ENCODE results near the gene ELFN1.
"Not testable (repeated sequence)": the region's sequence is repeated elsewhere in the genome, so short reads cannot be mapped to it uniquely, and the experiment has no call there.

Gene ELFN1

GRCh38 chr7:1754345-1754908 lies 84.3 kb downstream of the ELFN1 start:
- Histone ChIP-seq H3K27me3 (ENCODE audit: control insufficient read depth, insufficient read depth, low read length) (peaks cover 11% of the 10 kb centered on the region), H3K36me3 (ENCODE audit: control insufficient read depth, insufficient read depth, low read length) (no peaks in the 10 kb centered on the region), H3K9ac (ENCODE audit: low read length) (no peak overlapping the region), H3K4me3 (ENCODE audit: low read length) (no peak overlapping the region), H3K27ac (ENCODE audit: low read depth, low read length) (no peak overlapping the region), H3K4me1 (ENCODE audit: control insufficient read depth, insufficient read depth, low read length) (no peaks in the 10 kb centered on the region)

GRCh38 chr7:1755783-1756625 lies 85.9 kb downstream of the ELFN1 start:
- no peaks in the 10 kb centered on the region for H3K4me1 ChIP-seq (ENCODE audit: control insufficient read depth, insufficient read depth, low read length)
- H3K27me3 ChIP-seq (ENCODE audit: control insufficient read depth, insufficient read depth, low read length), result peaks cover 3% of the 10 kb centered on the region
- H3K27ac ChIP-seq (ENCODE audit: low read depth, low read length), result no peak overlapping the region
- no peak overlapping the region for H3K9ac ChIP-seq (ENCODE audit: low read length)
- no peak overlapping the region for H3K4me3 ChIP-seq (ENCODE audit: low read length)
- no peaks in the 10 kb centered on the region for H3K36me3 ChIP-seq (ENCODE audit: control insufficient read depth, insufficient read depth, low read length)

DNA sequence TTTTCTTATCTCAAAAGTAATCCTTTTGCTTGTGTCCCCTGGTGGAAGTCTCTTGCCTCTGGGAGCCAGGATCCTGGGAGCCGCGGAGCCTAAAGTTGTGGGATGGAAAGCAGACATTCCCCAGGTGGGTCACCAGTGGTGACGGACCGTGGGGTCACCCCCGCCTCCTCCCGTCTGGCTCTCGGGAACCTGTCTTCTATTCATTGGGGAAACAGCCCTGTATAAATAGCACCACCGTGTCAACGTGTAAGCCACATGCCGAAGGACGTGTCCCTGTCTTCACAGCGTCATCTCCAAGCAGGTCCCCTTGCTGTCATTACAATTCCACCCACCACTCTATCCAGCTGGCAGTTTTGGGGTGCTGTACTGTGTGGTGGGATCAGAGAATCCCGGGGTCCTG lies 87.5 kb downstream of the ELFN1 start:
- peaks cover 3% of the 10 kb centered on the region for H3K27me3 ChIP-seq (ENCODE audit: control insufficient read depth, insufficient read depth, low read length)
- H3K27ac ChIP-seq (ENCODE audit: low read depth, low read length), result no peak overlapping the region
- H3K4me3 ChIP-seq (ENCODE audit: low read length), result no peak overlapping the region
- no peaks in the 10 kb centered on the region for H3K36me3 ChIP-seq (ENCODE audit: control insufficient read depth, insufficient read depth, low read length)
- no peak overlapping the region for H3K9ac ChIP-seq (ENCODE audit: low read length)
- H3K4me1 ChIP-seq (ENCODE audit: control insufficient read depth, insufficient read depth, low read length), result no peaks in the 10 kb centered on the region

- Histone ChIP-seq H3K27me3 (ENCODE audit: control insufficient read depth, insufficient read depth, low read length) (peaks cover 3% of the 10 kb centered on the region), H3K9ac (ENCODE audit: low read length) (no peak overlapping the region), H3K4me3 (ENCODE audit: low read length) (no peak overlapping the region), H3K4me1 (ENCODE audit: control insufficient read depth, insufficient read depth, low read length) (no peaks in the 10 kb centered on the region), H3K36me3 (ENCODE audit: control insufficient read depth, insufficient read depth, low read length) (no peaks in the 10 kb centered on the region), H3K27ac (ENCODE audit: low read depth, low read length) (no peak overlapping the region)
Observed at GRCh38 chr7:1758028-1758858, 88.2 kb downstream of the ELFN1 start.

DNA sequence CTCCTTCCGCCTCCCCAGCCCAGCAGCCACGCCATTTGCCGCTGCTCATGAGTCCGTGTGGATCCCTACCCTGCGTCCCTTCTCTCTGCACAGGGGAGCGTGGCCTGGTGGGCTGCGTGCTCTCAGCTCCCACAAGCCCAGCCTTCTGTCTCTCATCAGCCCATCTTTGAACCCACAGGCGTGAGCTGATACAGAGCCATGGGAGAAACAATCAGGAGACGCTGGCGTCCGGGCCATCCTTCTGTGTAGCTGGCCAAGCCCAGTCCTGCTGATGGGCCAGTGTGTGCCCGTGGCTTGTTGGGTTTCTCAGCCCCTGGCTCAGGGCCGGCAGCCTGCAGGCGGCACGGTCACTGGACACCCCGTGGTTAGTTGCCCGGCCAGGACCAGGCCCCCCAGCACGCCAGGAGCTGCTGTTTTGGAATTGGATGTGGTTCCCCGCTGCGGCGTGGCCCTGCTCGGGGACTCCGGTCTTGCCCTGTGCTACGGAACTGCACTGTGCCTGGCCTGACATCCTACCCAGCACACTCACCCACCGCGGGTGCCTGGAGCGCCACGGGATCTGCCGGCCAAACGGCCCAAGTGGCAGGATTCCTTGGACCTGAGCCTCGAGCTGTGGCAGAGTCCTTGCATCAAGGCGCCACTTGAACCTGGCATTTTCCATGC lies 88.9 kb downstream of the ELFN1 start:
- H3K4me1 ChIP-seq (ENCODE audit: control insufficient read depth, insufficient read depth, low read length), result no peaks in the 10 kb centered on the region
- no peak overlapping the region for H3K9ac ChIP-seq (ENCODE audit: low read length)
- no peaks in the 10 kb centered on the region for H3K36me3 ChIP-seq (ENCODE audit: control insufficient read depth, insufficient read depth, low read length)
- H3K4me3 ChIP-seq (ENCODE audit: low read length), result no peak overlapping the region
- H3K27me3 ChIP-seq (ENCODE audit: control insufficient read depth, insufficient read depth, low read length), result peaks cover 3% of the 10 kb centered on the region
- H3K27ac ChIP-seq (ENCODE audit: low read depth, low read length), result no peak overlapping the region

DNA sequence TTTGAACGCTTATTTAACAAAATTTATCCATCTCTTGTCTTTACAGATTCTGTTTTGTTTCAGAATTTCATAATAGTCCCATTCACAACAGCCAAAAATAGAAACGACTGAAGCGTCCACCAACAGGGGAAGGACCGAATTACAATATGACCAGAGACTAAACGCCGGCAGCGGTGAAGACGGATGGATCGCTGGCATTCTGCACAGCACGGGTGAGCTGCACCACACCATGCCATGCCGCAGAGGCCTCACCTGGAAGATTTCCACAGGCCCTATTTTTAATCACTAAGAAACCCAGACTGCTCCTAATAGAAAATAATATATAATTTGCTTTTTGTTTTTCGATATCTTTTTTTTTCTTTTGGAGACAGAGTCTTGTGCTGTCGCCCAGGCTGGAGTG lies 91.0 kb downstream of the ELFN1 start:
- no peaks in the 10 kb centered on the region for H3K4me1 ChIP-seq (ENCODE audit: control insufficient read depth, insufficient read depth, low read length)
- H3K9ac ChIP-seq (ENCODE audit: low read length), result no peak overlapping the region
- H3K27me3 ChIP-seq (ENCODE audit: control insufficient read depth, insufficient read depth, low read length), result no peaks in the 10 kb centered on the region
- H3K4me3 ChIP-seq (ENCODE audit: low read length), result no peak overlapping the region
- no peak overlapping the region for H3K27ac ChIP-seq (ENCODE audit: low read depth, low read length)
- H3K36me3 ChIP-seq (ENCODE audit: control insufficient read depth, insufficient read depth, low read length), result no peaks in the 10 kb centered on the region

GRCh38 chr7:1761774-1762173 lies 91.7 kb downstream of the ELFN1 start:
- Histone ChIP-seq H3K4me3 (ENCODE audit: low read length) (no peak overlapping the region), H3K36me3 (ENCODE audit: control insufficient read depth, insufficient read depth, low read length) (no peaks in the 10 kb centered on the region), H3K27ac (ENCODE audit: low read depth, low read length) (no peak overlapping the region)

DNA sequence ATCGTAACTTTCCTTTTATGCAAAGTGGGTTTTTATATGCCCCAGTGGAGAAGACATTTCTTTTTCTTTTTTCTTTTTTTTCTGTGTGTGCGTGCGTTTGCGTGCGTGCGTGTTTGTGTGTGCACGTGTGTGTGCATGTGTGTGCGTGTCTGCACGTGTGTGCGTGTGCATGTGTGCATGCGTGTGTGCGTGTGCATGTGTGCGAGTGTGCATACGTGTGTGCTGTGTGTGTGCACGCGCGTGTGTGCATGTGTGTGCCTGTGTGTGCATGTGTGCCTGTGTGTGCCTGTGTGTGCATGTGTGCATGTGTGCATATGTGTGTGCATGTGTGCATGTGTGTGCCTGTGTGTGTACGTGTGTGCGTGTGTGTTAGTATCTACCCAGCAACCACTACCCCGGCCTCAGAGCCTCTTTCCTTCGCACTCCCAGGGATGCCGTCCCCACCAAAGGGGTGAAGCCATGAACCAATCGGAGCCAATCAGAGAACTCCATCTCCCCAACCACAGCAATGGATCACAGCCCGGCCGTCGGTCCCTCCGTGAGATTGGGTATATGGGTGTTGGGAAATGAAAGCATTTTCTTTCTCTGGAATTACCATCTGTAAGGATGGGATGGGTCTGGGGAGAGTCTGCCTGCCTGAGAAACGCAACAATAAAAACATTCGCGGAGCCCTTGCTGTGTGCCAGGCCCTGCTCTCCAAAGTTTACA lies 92.3 kb downstream of the ELFN1 start:
- Histone ChIP-seq H3K4me1 (ENCODE audit: control insufficient read depth, insufficient read depth, low read length) (no peaks in the 10 kb centered on the region), H3K9ac (ENCODE audit: low read length) (no peak overlapping the region), H3K4me3 (ENCODE audit: low read length) (no peak overlapping the region), H3K36me3 (ENCODE audit: control insufficient read depth, insufficient read depth, low read length) (no peaks in the 10 kb centered on the region), H3K27ac (ENCODE audit: low read depth, low read length) (no peak overlapping the region), H3K27me3 (ENCODE audit: control insufficient read depth, insufficient read depth, low read length) (no peaks in the 10 kb centered on the region)

More at GRCh38 chr7:1761774-1762173, 91.7 kb downstream of the ELFN1 start:
- no peaks in the 10 kb centered on the region for H3K27me3 ChIP-seq (ENCODE audit: control insufficient read depth, insufficient read depth, low read length)
- no peak overlapping the region for H3K9ac ChIP-seq (ENCODE audit: low read length)
- H3K4me1 ChIP-seq (ENCODE audit: control insufficient read depth, insufficient read depth, low read length), result no peaks in the 10 kb centered on the region

DNA sequence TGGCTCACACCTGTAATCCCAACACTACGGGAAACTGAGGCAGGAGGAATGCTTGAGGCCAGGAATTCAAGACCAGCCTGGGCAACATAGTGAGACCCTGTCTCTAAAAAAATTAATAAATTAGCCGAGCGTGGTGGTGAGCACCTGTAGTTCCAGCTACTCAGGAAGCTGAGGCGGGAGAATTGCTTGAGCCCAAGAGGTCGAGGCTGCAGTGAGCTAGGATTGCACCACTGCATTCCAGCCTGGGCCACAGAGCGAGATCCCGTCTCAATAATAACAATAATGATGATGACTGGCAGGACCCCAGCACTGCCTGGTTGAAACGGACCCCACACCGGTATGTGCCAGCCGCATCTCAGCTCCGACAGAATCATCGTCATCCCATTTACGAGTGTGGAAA lies 93.0 kb downstream of the ELFN1 start:
- H3K4me1 ChIP-seq (ENCODE audit: control insufficient read depth, insufficient read depth, low read length), result no peaks in the 10 kb centered on the region
- no peaks in the 10 kb centered on the region for H3K27me3 ChIP-seq (ENCODE audit: control insufficient read depth, insufficient read depth, low read length)
- H3K36me3 ChIP-seq (ENCODE audit: control insufficient read depth, insufficient read depth, low read length), result no peaks in the 10 kb centered on the region
- H3K9ac ChIP-seq (ENCODE audit: low read length), result no peak overlapping the region
- no peak overlapping the region for H3K27ac ChIP-seq (ENCODE audit: low read depth, low read length)
- H3K4me3 ChIP-seq (ENCODE audit: low read length), result no peak overlapping the region

GRCh38 chr7:1763911-1764310 lies 93.8 kb downstream of the ELFN1 start:
- not testable (repeated sequence) for H3K4me3 ChIP-seq (ENCODE audit: low read length); H3K27me3 ChIP-seq (ENCODE audit: control insufficient read depth, insufficient read depth, low read length); H3K9ac ChIP-seq (ENCODE audit: low read length); H3K36me3 ChIP-seq (ENCODE audit: control insufficient read depth, insufficient read depth, low read length); H3K27ac ChIP-seq (ENCODE audit: low read depth, low read length); H3K4me1 ChIP-seq (ENCODE audit: control insufficient read depth, insufficient read depth, low read length)

DNA sequence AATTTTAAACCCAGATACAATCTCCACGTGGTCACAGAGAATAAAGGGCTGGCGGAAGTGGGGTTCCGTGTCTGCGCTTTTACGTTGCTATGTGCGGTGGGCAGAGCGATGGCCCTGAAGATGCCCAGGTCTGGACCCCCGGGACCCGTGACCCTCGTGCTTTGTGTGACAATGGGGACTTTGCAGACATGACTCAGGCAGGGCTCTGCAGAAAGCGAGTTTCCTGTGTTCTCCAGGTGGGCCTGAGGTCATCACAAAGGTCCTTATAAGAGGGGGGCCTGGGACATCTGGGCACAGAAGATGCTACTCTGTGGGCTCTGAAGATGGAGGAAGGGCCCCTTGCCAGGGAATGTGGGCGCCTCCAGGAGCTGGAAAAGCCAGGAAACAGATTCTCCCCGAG lies 95.3 kb downstream of the ELFN1 start:
- Histone ChIP-seq H3K27ac (ENCODE audit: low read depth, low read length) (no peak overlapping the region), H3K9ac (ENCODE audit: low read length) (no peak overlapping the region), H3K4me3 (ENCODE audit: low read length) (no peak overlapping the region), H3K27me3 (ENCODE audit: control insufficient read depth, insufficient read depth, low read length) (no peaks in the 10 kb centered on the region), H3K36me3 (ENCODE audit: control insufficient read depth, insufficient read depth, low read length) (no peaks in the 10 kb centered on the region), H3K4me1 (ENCODE audit: control insufficient read depth, insufficient read depth, low read length) (no peaks in the 10 kb centered on the region)

- H3K9ac ChIP-seq (ENCODE audit: low read length), result no peak overlapping the region
- H3K27ac ChIP-seq (ENCODE audit: low read depth, low read length), result no peak overlapping the region
- H3K4me3 ChIP-seq (ENCODE audit: low read length), result no peak overlapping the region
- no peaks in the 10 kb centered on the region for H3K36me3 ChIP-seq (ENCODE audit: control insufficient read depth, insufficient read depth, low read length)
- no peaks in the 10 kb centered on the region for H3K4me1 ChIP-seq (ENCODE audit: control insufficient read depth, insufficient read depth, low read length)
- H3K27me3 ChIP-seq (ENCODE audit: control insufficient read depth, insufficient read depth, low read length), result no peaks in the 10 kb centered on the region
Observed at GRCh38 chr7:1767524-1767923, 97.4 kb downstream of the ELFN1 start.

Data from rectal smooth muscle tissue (tissue), 1 donor.